H9 (cell line): Measurements from ENCODE around the gene NUP107. TPM values are rescaled to one million over a fixed set of nuclear protein-coding genes. Genes with fewer than 3 reads are reported as not detected.
A peak's percentile ranks its signal among the peaks of the same experiment; 100 is the strongest.

Source experiments
- DNase-seq: peaks from one replicate; pipeline ENCODE4 v3.0.0-alpha.2; 2017
- H2AFZ ChIP-seq: one replicate; pipeline ENCODE4 v1.6.1; 2013; ENCODE audit warnings: mild to moderate bottlenecking, low read length, control low read depth, moderate library complexity
- H2AK5ac ChIP-seq: 2 replicates; pipeline ENCODE4 v1.6.1; 2013; ENCODE audit warnings: low read length, control low read depth, mixed read lengths; ENCODE audit not compliant: insufficient read length
- H2BK120ac ChIP-seq: one replicate; pipeline ENCODE4 v1.6.1; 2013; ENCODE audit warnings: low read depth, mild to moderate bottlenecking, low read length, control low read depth, inconsistent platforms; ENCODE audit not compliant: poor library complexity, severe bottlenecking
- H2BK12ac ChIP-seq: 2 replicates; pipeline ENCODE4 v1.6.1; 2013; ENCODE audit warnings: low read length, control low read depth, mixed read lengths, low read depth; ENCODE audit not compliant: insufficient read length
- H2BK15ac ChIP-seq: 2 replicates; pipeline ENCODE4 v1.6.1; 2013; ENCODE audit warnings: low read depth, low read length, control low read depth
- H2BK20ac ChIP-seq: one replicate; pipeline ENCODE4 v1.6.1; 2013; ENCODE audit warnings: low read depth, mild to moderate bottlenecking, low read length, control low read depth, inconsistent platforms; ENCODE audit not compliant: poor library complexity, severe bottlenecking
- H2BK5ac ChIP-seq: 2 replicates; pipeline ENCODE4 v1.6.1; 2013; ENCODE audit warnings: low read length, control low read depth, mixed read lengths; ENCODE audit not compliant: insufficient read length
- H3K14ac ChIP-seq: 2 replicates; pipeline ENCODE4 v1.6.1; 2013; ENCODE audit warnings: low read length, control low read depth; ENCODE audit not compliant: insufficient read depth
- H3K18ac ChIP-seq: 2 replicates; pipeline ENCODE4 v1.6.1; 2013; ENCODE audit warnings: low read depth, mild to moderate bottlenecking, mixed read lengths, low read length, control low read depth; ENCODE audit not compliant: insufficient read length
- H3K23ac ChIP-seq: 2 replicates; pipeline ENCODE4 v1.6.1; 2013; ENCODE audit warnings: low read length, control low read depth, mixed read lengths, low read depth; ENCODE audit not compliant: insufficient read length
- H3K23me2 ChIP-seq: 2 replicates; pipeline ENCODE4 v1.6.1; 2013; ENCODE audit warnings: low read depth, mild to moderate bottlenecking, mixed read lengths, low read length, control low read depth; ENCODE audit not compliant: insufficient read length, poor library complexity, severe bottlenecking
- H3K27ac ChIP-seq: 2 replicates; pipeline ENCODE4 v1.5.1; 2013; ENCODE audit warnings: low read length, control low read depth, mixed read lengths, low read depth; ENCODE audit not compliant: insufficient read length
- H3K27me3 ChIP-seq: 2 replicates; pipeline ENCODE4 v1.6.1; 2013; ENCODE audit warnings: low read length, control low read depth, inconsistent platforms; ENCODE audit not compliant: insufficient read depth
- H3K4ac ChIP-seq: 2 replicates; pipeline ENCODE4 v1.6.1; 2013; ENCODE audit warnings: low read depth, mild to moderate bottlenecking, control low read depth, inconsistent platforms, low read length, moderate library complexity
- H3K4me1 ChIP-seq: 2 replicates; pipeline ENCODE4 v1.6.1; 2013; ENCODE audit warnings: low read length, control low read depth, inconsistent platforms; ENCODE audit not compliant: insufficient read depth
- H3K4me2 ChIP-seq: 2 replicates; pipeline ENCODE4 v1.6.1; 2013; ENCODE audit warnings: low read length, control low read depth, mixed read lengths; ENCODE audit not compliant: insufficient read length, insufficient read depth
- H3K56ac ChIP-seq: 2 replicates; pipeline ENCODE4 v1.6.1; 2013; ENCODE audit warnings: low read depth, mild to moderate bottlenecking, mixed read lengths, low read length, control low read depth; ENCODE audit not compliant: insufficient read length
- H3K79me1 ChIP-seq: 2 replicates; pipeline ENCODE4 v1.6.1; 2013; ENCODE audit warnings: low read depth, mild to moderate bottlenecking, moderate library complexity, low read length, control low read depth, inconsistent platforms; ENCODE audit not compliant: insufficient read depth, poor library complexity, severe bottlenecking
- H3K79me2 ChIP-seq: 2 replicates; pipeline ENCODE4 v1.6.1; 2013; ENCODE audit warnings: low read length, control low read depth, inconsistent platforms; ENCODE audit not compliant: insufficient read depth
- H3K9ac ChIP-seq: 2 replicates; pipeline ENCODE4 v1.6.1; 2013; ENCODE audit warnings: low read length, control low read depth, mixed read lengths; ENCODE audit not compliant: insufficient read length; ENCODE audit errors: extremely low read depth
- H3K9me3 ChIP-seq: one replicate; pipeline ENCODE4 v1.6.1; 2013; ENCODE audit warnings: low read depth, low read length, inconsistent platforms; ENCODE audit not compliant: control insufficient read depth
- H3T11ph ChIP-seq: one replicate; pipeline ENCODE4 v1.6.1; 2013; ENCODE audit warnings: mild to moderate bottlenecking, low read length, control low read depth, inconsistent platforms
- H4K20me1 ChIP-seq: one replicate; pipeline ENCODE4 v1.6.1; 2013; ENCODE audit not compliant: control insufficient read depth, insufficient read length, insufficient read depth
- H4K5ac ChIP-seq: 2 replicates; pipeline ENCODE4 v1.6.1; 2013; ENCODE audit warnings: low read depth, mild to moderate bottlenecking, mixed read lengths, low read length, control low read depth; ENCODE audit not compliant: insufficient read length
- H4K8ac ChIP-seq: replicated peaks from 2 replicates; pipeline ENCODE4 v1.6.1; 2013; ENCODE audit warnings: low read length, control low read depth, mixed read lengths, low read depth; ENCODE audit not compliant: insufficient read length
- H4K91ac ChIP-seq: 2 replicates; pipeline ENCODE4 v1.6.1; 2013; ENCODE audit warnings: low read depth, mild to moderate bottlenecking, moderate library complexity, mixed read lengths, low read length, control low read depth; ENCODE audit not compliant: insufficient read length
- H3K27ac Mint-ChIP-seq, 3 experiments: 2 replicates in 2 of 3; 3 replicates in 1 of 3; pipeline ENCODE4 v1.8.0; 2020 to 2021; ENCODE audit warnings: mixed read lengths in 3 of 3, mild to moderate bottlenecking in 1 of 3, moderate library complexity in 1 of 3
- H3K27me3 Mint-ChIP-seq: 2 replicates; pipeline ENCODE4 v1.8.0; 2021; ENCODE audit warnings: low read depth, mild to moderate bottlenecking, moderate library complexity, mixed read lengths
- H3K36me3 Mint-ChIP-seq, 3 experiments: 2 replicates in 2 of 3; 3 replicates in 1 of 3; pipeline ENCODE4 v1.8.0; 2020 to 2021; ENCODE audit warnings: low read depth in 3 of 3, mixed read lengths in 3 of 3; ENCODE audit not compliant: insufficient read depth in 1 of 3
- H3K4me1 Mint-ChIP-seq, 2 experiments: 2 replicates each; pipeline ENCODE4 v1.8.0; 2020; ENCODE audit warnings: mixed read lengths in 2 of 2
- H3K4me3 Mint-ChIP-seq, 2 experiments: 2 replicates in 1 of 2; 3 replicates in 1 of 2; pipeline ENCODE4 v1.8.0; 2020 to 2021; ENCODE audit warnings: mild to moderate bottlenecking in 2 of 2, mixed read lengths in 2 of 2, moderate library complexity in 1 of 2
- H3K9me3 Mint-ChIP-seq, 2 experiments: 2 replicates in 1 of 2; 3 replicates in 1 of 2; pipeline ENCODE4 v1.8.0; 2020; ENCODE audit warnings: mild to moderate bottlenecking in 2 of 2, mixed read lengths in 2 of 2, moderate library complexity in 1 of 2
- CTCF ChIP-seq: fragments of 200-600 bp; sonication (generic); conservative IDR thresholded peaks from 3 replicates; pipeline ENCODE4 v1.8.0; 2021; ENCODE audit warnings: antibody characterized with exemption, mild to moderate bottlenecking
- WGBS: extraction: QIAGEN DNeasy Blood & Tissue Kit; methylation state at CpG from one replicate; pipeline ENCODE4 v1.1.7; 2013; ENCODE audit warnings: missing lambda C conversion rate, low lambda C conversion rate, mixed read lengths; ENCODE audit not compliant: insufficient read length; ENCODE audit errors: extremely low coverage; 5-methylcytosine and 5-hydroxymethylcytosine counted together
- total RNA-seq: library from RNA; stranded (reverse); gene quantifications from 2 replicates; pipeline ENCODE4 v1.2.1, GENCODE V29; 2021

The NUP107 gene
- total RNA-seq, 1 experiment from 2014 or later = 147 TPM

GRCh38 chr12:68749443-68749842, 62.7 kb downstream of the NUP107 start:
- H3K9me3 Mint-ChIP-seq = no peaks in the 10 kb centered on the region
- H3K9me3 ChIP-seq = no peaks in the 10 kb centered on the region
- no peak overlapping the region for H4K5ac ChIP-seq
- H2BK20ac ChIP-seq = no peak overlapping the region
- no peak overlapping the region for H3K4me2 ChIP-seq
- no peak overlapping the region for H3K9ac ChIP-seq
- H3K56ac ChIP-seq = no peak overlapping the region
- WGBS = no CpG with 5 or more reads among the region's 3 CpGs
- H2BK120ac ChIP-seq = no peak overlapping the region
- H2BK5ac ChIP-seq = no peak overlapping the region
- H3T11ph ChIP-seq = no peak overlapping the region
- no peak overlapping the region for H3K18ac ChIP-seq
- no peaks in the 10 kb centered on the region for H4K20me1 ChIP-seq
- H3K14ac ChIP-seq = no peak overlapping the region
- H2BK12ac ChIP-seq = no peak overlapping the region
- no peaks in the 10 kb centered on the region for H3K27me3 ChIP-seq
- no peak overlapping the region for H3K4me3 Mint-ChIP-seq
- no peak overlapping the region for H3K27ac ChIP-seq
- no peaks in the 10 kb centered on the region for H3K79me1 ChIP-seq
- no peak overlapping the region for H2AK5ac ChIP-seq
- H3K36me3 Mint-ChIP-seq = peaks cover 9 to 37% (median 36%) of the 10 kb centered on the region in 3 experiments; a peak in 6 of 7 replicates
- H3K4me1 Mint-ChIP-seq = peaks cover 12 to 17% of the 10 kb centered on the region in 2 experiments
- peaks cover 6% of the 10 kb centered on the region for H3K23me2 ChIP-seq
- H2AFZ ChIP-seq = no peak overlapping the region
- H4K8ac ChIP-seq = no peak overlapping the region
- no peaks in the 10 kb centered on the region for H3K4me1 ChIP-seq
- H3K27me3 Mint-ChIP-seq = no peaks in the 10 kb centered on the region
- H4K91ac ChIP-seq = no peak overlapping the region
- no peak overlapping the region for H3K23ac ChIP-seq
- no peak overlapping the region for H2BK15ac ChIP-seq
- no peak for TF ChIP-seq CTCF
- H3K27ac Mint-ChIP-seq = peak overlapping the region in 1 of 3 experiments; percentile 14; a peak in 2 of 7 replicates
- DNase-seq = no peak
- no peaks in the 10 kb centered on the region for H3K79me2 ChIP-seq
- no peak overlapping the region for H3K4ac ChIP-seq
